NCI-H1930 (cell line): ENCODE results near the gene ENTPD8.
"Not testable (repeated sequence)": the region's sequence is repeated elsewhere in the genome, so short reads cannot be mapped to it uniquely, and the experiment has no call there.

Source experiments
- DNase-seq, 2 experiments: peaks; one replicate each; lab custom pipeline; 2025; lab: John Stamatoyannopoulos, UW

The ENTPD8 gene

DNA sequence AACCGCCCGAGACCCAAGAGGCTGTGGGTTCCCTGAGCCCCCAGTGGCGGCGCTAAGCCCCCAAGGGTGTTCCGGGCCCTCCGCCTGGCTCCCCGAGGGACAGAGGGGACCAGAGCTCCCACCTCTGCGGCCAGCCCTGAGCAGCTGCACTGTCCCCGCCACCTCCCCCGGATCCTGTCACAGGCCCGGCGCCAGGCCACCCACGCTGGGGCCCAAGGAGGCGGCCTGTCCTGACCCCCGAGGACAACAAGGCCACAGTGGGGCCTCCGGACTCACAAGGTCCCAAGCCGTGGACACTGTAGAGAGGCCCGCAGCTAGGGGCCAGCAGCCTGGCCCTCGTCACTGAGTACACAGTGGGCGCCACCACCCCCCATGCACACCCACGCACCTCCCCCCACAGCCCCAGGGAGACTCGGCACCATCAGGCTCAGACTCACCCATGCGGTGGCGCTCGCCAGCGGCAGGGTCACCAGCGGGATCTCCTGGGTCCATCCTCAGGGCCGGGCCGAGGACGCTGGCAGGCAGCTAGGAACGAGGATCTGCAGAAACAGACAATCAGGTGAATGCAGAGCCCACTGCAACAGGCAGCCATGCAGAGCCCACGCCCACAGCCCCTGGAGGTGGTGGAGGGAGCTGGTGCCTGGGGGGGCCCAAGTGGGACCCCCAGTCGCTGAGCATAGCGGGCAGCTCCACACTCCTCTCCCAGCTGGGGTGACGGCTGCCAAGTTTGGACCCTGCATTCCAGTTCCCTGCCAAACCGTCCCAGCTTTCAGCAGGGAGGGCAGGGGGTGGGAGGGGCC is 46.1 kb downstream of the ENTPD8 start:
- DNase-seq = no peak

DNA sequence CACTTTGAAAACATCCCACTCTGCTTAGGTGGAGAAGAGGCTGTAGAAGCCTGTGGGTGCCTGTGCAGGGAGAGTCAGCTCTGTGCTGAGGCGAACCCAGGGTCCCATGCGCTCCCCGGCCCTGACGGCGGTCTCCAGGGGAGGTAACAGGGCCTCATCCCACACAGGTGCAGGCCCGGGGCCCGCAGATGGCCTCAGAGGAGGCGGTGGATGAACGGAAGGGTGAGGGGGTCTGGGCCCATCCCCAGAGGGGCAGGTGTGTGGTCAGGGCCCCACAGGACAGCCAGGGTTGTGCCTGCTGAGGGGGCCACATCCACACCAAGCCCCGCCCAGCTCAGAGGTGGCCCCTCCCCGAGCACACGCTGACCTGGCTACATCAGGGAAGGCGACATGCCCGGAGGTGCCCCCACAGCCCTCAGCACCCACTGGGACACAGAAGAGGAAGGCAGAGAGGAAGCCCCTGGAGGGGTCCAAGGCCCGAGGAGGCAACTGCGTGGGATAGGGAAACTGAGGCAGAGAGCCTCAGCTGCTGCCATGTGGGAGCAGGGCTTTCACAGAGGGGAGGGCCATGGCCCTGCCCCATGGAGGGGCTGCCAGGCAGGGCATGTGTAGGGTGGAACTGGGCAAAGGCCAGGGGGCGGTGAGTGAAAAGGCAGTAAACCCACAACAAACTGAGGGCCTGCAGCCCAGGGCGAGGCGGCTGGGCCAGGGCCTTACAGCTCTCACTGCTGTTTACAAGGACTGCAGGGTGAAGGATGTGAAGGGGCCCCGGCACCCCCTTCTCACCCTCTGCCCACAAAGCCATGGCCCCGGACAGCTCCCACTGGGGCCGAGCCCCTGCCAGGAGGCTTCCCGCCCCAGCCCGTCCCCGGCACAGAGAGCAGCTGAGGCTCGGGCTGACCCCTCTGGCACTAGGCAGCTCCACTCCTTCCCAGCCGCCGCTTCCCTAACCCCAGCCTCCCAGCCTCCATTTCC is 47.7 kb downstream of the ENTPD8 start:
- no peak for DNase-seq

DNA sequence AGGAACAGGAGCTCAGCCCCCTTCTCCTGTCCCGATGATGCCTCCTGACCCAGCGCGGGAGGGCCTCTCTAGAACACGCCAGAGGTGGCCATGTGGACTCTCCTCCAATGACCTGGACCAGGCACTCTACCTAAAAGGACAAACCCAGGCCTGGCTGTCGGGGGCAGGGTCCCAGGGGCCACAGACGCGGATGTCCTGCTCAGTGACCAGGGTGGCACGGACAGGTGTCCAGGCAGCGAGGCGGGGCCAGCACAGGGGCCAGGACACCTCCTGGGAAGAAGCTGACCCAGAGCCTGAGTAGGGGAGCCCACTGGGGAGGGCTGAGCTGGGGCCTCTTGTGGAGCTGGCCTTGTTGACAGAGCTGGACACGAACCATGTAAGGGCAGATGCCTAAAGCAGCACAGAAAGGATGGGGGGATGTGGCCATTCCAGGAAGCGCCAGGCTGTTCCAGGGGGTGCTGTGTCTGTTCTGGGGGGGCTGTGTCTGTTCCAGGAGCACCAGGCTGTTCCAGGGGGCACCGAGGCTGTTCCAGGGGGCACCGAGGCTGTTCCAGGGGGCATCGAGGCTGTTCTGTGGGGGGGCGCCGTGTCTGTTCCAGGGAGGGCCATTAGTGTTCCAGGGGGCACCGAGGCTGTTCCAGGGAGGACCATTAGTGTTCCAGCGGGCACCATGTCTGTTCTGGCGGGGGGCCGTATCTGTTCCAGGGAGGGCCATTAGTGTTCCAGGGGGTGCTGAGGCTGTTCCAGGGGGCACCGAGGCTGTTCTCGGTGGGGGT is 48.7 kb downstream of the ENTPD8 start:
- DNase-seq = no peak

DNA sequence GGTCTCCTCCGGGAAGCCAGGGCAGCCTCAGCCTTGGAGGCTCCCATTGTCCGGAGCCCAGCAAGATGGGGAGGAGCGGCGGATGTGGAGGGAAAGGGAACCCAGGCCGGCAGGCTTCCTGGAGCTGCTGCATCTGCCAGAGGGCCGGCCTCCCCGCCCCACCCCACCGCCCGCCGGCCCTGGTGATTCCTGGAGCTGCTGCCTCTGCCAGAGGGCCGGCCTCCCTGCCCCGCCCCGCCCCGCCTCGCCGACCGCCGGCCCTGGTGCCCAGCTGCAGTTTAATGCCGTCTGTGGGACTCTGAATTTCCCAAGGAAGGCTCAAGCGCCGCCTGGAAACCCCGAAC is 49.8 kb downstream of the ENTPD8 start:
- no peak for DNase-seq

DNA sequence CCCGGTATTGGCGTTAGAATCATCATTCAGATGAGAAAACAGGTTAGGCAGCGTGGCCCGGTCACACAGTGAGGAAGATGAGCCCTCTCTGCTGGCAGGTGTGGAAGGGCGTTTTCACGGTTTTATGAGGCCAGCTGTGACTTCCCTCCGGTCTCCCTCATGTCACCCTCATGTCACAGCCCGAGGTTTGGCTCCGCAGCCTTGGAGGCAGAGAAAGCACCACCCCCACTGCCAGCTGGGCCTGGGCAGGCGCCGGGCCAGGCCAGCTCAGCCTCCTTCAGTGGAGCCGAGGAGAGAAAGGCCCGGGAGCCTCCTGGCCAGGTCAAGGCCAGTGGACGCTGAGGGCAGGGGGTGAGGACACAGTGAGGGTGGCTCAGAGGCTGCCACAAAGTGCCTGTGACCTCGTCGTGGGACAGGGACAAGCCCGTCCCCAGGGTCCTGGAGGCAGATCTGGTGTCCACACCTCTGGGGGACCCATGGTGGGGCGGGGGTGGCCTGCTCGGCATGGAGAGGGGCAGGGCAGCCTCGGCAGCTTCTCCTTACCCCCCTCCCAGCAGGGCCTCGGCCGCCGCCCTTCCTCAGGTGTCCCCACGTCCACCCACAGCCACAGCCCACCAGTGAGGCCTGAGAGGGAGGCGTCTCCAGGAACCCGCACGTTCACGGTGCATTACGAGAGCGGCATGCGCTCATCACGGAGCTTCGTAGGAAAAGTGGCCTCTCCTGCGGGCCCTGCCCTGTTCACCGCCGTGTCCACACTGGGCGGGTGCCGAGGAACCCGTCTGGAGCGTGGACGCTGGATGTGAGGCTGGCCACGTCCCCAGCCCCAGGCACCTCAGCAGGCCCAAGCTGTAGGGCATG is 50.4 kb downstream of the ENTPD8 start:
- no peak for DNase-seq

DNA sequence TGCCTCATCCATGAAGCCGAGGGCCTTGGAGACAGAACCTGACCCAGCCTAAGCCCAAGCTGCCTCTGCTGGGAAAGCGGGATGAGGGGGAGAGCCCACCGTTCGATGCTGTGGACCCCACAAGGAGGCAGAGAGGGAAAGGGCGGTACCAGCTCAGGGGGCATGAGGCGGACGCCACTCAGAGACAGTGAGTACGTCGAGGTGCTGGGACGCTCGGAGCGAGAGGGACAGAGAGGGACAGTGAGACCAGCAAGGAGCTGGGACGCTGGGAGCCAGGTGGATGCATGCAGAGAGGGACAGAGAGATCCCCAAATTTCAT is 51.8 kb downstream of the ENTPD8 start:
- no peak for DNase-seq

DNA sequence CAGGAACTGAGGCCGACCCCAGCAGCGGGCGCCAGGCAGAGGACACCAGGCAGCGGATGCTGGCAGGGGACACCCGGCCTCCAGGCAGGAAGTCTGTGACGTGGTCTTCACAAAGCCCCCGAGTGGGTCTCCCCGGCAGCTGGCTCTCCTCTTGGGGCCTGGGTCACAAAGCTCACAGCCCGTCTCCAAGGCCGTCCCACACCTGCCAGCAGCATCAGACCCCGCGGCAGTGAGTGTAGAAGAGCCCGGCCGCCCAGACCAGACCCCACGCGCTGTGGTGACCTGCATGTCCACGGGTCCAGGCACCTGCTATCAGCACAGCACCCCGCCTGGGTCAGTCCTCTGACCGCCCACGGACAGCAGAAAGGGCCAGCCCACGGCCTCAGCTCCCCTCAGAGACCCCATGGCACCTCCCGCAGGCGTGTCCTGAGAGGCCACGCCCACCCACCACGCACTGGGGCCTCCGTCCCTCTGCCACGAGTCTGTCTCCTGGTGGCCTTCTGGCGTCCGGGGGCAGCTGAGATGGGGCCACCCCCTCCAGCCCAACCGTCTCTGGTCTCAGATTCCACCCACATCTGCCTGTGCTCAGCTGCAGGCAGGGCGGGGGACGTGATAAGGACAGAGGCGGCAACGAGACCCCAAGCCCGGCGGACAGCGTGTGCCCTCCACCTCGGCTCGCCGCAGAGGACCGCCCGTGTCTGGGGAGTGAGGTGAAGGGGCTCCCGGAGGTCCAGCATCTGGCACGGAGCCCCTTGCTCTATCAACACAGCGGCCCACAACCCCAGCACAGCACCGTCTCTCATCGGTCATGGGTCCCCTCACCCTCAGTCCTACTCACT is 52.3 kb downstream of the ENTPD8 start:
- DNase-seq = no peak

DNA sequence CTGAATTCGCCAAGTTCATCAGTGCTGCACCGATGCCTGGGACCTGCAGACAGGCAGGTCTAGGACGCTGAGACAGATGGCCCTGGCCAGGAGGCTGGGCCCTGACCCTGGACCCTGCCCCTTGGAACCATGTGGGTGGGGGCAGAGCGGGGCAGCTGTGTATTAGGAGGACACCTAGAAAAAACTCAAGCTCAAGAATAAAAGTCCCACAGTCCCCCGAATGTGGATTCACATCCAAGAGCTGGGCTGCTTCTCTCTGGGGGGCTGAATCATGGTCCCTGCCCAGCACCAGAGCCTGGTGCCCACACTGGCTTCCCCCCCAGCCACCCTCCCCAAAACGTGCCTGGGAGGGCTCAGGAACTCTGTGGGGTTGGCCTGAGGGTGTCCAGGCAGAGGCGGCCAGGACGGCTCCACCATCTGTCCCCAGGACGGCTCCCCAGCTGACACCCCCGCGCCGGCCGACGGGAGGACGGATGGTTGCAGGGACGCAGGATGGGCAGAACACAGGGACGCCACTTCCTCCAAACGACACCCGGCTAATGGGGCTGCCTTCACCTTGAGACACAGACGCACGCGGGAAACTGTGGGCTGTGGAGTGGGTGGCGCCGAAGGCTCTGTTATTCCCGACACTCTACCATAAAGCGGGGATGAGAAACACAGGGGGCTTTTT is 53.1 kb downstream of the ENTPD8 start:
- DNase-seq = no peak

DNA sequence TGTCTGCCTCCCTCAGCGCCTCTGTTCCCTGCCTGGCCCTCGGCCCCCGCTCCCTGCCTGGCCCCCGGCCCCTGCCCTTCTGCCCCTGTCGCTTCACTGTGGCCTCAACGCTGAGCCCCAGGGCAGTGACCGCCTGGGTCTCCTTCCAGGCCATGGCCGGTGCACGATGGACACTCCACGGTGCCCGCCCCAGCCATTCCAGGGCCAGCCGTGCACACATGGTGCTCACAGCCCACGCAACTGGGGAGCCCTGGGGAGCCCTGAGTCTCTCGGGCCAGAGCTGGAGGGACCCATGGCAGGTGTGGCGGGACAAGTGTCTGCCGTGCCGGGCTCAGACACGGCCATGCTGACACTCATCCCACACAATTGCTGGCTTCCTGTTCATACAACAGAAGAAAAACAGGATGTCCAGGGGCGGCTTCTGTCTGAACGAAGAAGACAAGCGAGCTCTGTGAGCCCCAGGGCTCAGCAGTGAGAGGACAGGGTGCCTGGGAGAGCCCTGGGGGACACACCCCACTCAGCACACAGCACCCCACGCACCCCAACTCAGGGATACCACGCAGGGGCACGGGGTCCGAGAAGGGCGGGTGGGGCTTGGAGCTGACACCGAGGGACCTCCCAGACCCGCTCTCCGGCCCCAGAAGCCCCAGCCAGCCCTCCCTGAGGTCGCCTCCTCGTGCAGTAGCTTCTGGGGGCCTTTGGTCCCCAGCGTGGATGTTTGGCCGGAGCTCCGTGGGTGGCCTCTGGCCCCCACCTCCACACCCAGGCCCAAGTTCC is 53.9 kb downstream of the ENTPD8 start:
- DNase-seq = no peak

DNA sequence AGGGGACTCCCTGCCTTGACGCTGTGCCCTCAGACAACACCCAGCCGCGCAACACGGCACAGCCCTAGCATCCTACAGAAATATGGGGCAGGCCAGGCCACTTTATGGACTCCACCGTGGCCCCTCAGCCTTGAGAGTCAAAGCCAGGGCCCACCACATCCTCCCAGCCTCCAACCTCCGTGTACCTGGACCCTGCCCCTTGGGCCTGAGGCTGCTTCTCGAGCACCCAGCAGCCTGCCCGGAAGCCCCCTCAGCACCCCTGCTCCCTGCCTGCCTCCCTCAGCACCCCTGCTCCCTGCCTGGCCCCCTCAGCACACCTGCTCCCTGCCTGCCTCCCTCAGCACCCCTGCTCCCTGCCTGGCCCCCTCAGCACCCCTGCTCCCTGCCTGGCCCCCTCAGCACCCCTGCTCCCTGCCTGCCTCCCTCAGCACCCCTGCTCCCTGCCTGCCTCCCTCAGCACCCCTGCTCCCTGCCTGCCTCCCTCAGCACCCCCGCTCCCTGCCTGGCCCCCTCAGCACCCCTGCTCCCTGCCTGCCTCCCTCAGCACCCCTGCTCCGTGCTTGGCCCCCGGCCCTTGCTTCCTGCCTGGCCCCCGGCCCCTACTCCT is 54.5 kb downstream of the ENTPD8 start:
- DNase-seq = not testable (repeated sequence)

DNA sequence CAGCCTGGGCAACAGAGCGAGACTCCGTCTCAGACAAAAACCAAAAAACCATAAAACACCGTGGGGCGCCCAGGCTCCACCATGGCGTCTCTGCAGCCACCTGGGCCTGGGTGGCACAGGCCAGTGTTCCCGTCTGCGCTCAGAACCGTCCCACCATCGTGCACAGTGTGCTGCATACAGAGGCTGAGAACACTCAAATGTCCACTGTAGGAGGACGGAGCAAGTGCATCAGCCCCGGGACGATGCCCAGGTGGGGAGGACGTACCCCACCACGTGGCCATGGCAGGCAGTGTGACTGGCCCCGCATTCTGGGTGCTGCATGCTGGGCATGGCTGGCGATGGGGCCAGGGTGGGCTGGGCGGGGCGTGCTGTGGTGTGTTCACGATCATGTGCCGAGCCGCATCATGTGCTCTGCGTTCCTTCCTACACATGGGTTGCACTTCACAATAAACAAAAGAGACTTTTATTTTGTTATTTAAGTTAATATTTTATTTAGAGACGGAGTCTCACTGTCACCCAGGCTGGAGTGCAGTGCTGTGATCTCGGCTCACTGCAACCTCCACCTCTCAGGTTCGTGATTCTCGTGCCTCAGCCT is 56.0 kb downstream of the ENTPD8 start:
- no peak for DNase-seq
